ENCODE results near the gene RANBP10.

The RANBP10 gene

DNA sequence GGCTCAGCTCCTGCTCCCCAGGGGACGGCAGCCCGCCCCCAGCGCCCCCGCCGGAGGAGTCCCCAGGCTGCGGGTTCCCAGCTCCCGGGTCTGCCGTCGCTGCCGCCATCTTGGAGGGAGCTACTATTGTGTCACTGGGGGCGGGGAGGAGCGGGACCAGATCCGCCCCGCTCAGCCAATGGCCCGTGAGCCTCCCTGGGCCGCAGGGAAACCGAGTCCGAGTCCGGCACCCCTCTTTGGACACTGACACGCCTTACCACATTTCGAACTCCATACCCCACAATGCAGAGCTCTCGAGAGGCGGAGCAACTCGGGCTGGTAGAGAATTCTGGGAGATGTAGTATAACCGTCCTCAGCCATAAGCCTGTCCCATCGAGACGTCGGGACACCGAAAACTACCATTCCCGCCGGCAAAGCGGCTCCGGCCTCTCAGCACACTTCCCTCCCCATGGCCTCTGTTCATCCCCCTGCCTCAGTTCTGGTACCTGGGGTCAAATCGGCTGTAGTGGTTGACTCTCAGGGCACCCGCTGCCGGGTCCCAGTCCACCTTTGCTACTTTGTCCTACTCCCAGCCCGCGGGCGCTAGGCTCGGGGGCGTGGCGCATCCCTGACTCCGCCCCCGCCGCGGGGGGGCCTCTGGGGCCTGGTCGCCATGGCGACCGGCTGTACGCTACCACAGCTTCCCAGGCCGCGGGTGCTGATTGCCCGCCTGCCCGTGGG is at the start of gene RANBP10, which contains the start of gene TSNAXIP1:
RANBP10 (minus strand) TSS at position 133 of the 720 bp plus-strand sequence; CDS start at position 109, 24 bp downstream.
TSNAXIP1 (plus strand) TSS at position 462 of the 720 bp plus-strand sequence. CDS start 261 bp downstream, outside the sequence.
- H3K4me1 Mint-ChIP-seq (ENCODE audit: low read depth) = peaks cover 43% of the 10 kb centered on the region
- no peaks in the 10 kb centered on the region for H3K9me3 Mint-ChIP-seq
- H3K36me3 Mint-ChIP-seq (ENCODE audit: low read depth) = peaks cover 32% of the 10 kb centered on the region

GRCh38 chr16:67855789-67856188 is 49.4 kb upstream of the RANBP10 start:
- Mint-ChIP-seq H3K36me3 (ENCODE audit: low read depth) (peaks cover 17% of the 10 kb centered on the region), H3K27me3 (no peaks in the 10 kb centered on the region), H3K27ac (no peak overlapping the region), H3K9me3 (no peaks in the 10 kb centered on the region), H3K4me3 (no peak overlapping the region), H3K4me1 (ENCODE audit: low read depth) (peaks cover 27% of the 10 kb centered on the region)

More for the DNA sequence above, at the start of gene RANBP10, which contains the start of gene TSNAXIP1:
- Mint-ChIP-seq H3K27me3 (no peaks in the 10 kb centered on the region), H3K27ac (peak within 1 kb of the TSS; percentile 96), H3K4me3 (peak within 1 kb of the TSS; percentile 95)

DNA sequence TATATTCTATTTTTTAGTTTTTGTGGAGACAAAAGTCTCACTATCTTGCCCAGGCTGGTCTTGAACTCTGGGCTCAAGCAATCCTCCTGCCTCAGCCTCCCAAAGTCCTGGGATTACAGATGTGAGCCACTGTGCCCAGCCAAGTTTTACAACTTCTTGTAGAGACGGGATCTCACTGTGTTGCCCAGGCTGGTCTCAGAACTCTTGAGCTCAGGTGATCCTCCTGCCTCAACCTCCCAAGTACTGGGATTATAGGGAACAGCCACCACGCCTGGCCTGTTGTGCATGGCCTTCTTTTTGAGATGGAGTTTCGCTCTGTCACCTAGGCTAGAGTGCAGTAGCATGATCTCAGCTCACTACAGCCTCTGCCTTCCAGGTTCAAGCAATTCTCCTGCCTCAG is 47.3 kb upstream of the RANBP10 start:
- peaks cover 32% of the 10 kb centered on the region for H3K4me1 Mint-ChIP-seq (ENCODE audit: low read depth)

GRCh38 chr16:67848118-67848517 is 41.8 kb upstream of the RANBP10 start:
- no peaks in the 10 kb centered on the region for H3K9me3 Mint-ChIP-seq
- H3K27ac Mint-ChIP-seq = peak overlapping the region; percentile 89
- H3K4me1 Mint-ChIP-seq (ENCODE audit: low read depth) = peaks cover 45% of the 10 kb centered on the region
- H3K4me3 Mint-ChIP-seq = peak overlapping the region; percentile 93
- peaks cover 8% of the 10 kb centered on the region for H3K36me3 Mint-ChIP-seq (ENCODE audit: low read depth)
- H3K27me3 Mint-ChIP-seq = no peaks in the 10 kb centered on the region

More for the DNA sequence above, 47.3 kb upstream of the RANBP10 start:
- no peaks in the 10 kb centered on the region for H3K9me3 Mint-ChIP-seq
- peaks cover 17% of the 10 kb centered on the region for H3K36me3 Mint-ChIP-seq (ENCODE audit: low read depth)
- no peak overlapping the region for H3K27ac Mint-ChIP-seq
- H3K4me3 Mint-ChIP-seq = no peak overlapping the region
- no peaks in the 10 kb centered on the region for H3K27me3 Mint-ChIP-seq

DNA sequence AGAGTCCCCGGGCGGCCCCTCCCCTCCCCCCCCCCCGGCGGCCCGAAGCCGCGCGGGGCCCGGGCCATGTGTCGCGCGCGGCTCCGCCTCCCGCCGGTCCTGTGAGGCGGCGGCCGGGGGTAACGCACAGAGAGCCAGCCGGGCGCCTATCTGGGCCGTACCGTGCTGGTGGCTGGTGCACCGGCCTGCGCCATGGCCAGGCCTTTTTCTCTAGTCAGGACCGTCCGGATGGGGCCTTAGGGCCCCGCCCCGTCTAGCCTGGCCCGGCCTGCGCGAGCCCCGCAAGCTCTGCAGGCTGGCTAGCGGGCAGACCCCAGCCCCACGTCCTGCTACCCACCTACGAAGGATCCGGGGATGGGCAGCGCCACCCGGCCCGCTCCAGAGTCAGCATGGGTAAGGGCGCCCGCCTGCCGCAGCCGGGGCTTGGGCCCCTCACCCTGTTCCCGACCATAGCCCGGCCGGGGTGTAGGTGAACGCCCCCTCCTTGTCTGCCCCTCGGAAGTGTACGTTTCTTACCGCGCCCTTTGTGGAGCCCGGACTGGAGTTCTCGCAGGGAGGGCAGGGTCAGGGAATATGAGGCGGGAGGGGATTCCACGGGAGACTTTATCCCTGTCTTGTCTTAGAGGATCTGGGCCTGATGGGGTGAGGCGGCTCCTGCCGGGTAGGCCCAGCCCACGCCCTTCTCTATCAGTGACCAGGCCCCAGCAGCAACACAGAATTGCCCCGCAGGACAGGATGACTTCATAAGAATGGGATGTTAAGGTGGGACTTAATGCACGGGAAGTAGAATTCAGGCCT is 40.9 kb upstream of the RANBP10 start, which contains the start of gene CENPT:
CENPT (minus strand) TSS at position 630 of the 798 bp plus-strand sequence. CDS start 13,834 bp downstream, outside the sequence.
- Mint-ChIP-seq H3K4me1 (ENCODE audit: low read depth) (peaks cover 47% of the 10 kb centered on the region), H3K4me3 (peak within 1 kb of the TSS; percentile 93)

DNA sequence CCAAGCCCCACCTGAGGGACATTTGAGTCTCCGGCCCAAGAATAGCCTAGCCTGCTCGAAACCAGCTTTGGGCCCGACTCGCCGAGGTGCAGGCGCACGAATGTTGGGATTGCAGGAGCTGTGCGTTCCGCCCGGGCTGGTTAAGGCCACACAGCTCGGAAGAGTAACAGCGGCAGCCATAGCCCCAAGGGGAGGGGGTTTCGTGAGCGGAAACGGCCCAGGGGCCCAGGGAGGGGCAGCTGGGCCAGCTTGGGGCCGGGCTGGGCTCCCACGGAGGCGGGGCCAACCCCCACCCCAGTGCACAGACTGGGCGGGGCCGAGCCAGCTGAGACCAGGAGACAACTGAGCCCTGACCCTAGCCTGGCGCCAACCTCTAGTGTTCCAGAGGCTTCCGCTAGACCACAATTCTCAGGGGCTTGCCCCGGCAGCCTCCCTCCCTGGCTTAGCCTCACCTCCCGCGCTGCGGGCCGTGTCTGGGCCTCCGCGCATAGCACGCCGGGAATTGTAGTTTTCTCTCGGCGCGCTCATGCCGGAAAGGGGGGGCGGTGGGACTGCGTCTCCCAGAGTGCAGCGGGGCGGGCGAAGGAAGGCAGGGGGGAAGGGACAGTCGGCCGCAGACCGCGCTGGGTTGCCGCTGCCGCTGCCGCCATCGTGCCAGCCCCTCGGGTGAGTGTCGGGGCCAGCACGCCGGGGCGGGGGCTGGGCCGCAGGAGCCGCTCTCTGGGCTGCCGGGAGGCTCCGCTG is 40.1 kb upstream of the RANBP10 start, which contains the start of gene NUTF2:
NUTF2 (plus strand) TSS at position 614 of the 744 bp plus-strand sequence. CDS start 18,198 bp downstream, outside the sequence.
- no peaks in the 10 kb centered on the region for H3K27me3 Mint-ChIP-seq
- no peaks in the 10 kb centered on the region for H3K9me3 Mint-ChIP-seq
- peaks cover 49% of the 10 kb centered on the region for H3K4me1 Mint-ChIP-seq (ENCODE audit: low read depth)
- peaks cover 8% of the 10 kb centered on the region for H3K36me3 Mint-ChIP-seq (ENCODE audit: low read depth)
- H3K4me3 Mint-ChIP-seq = peak within 1 kb of the TSS; percentile 93
- peak within 1 kb of the TSS; percentile 95 for H3K27ac Mint-ChIP-seq

More for the DNA sequence above, 40.9 kb upstream of the RANBP10 start, which contains the start of gene CENPT:
- Mint-ChIP-seq H3K36me3 (ENCODE audit: low read depth) (peaks cover 8% of the 10 kb centered on the region), H3K27me3 (no peaks in the 10 kb centered on the region), H3K27ac (peak within 1 kb of the TSS; percentile 95), H3K9me3 (no peaks in the 10 kb centered on the region)

GRCh38 chr16:67846063-67846319 is 39.6 kb upstream of the RANBP10 start:
- Mint-ChIP-seq H3K4me3 (peak overlapping the region; percentile 89), H3K9me3 (no peaks in the 10 kb centered on the region), H3K4me1 (ENCODE audit: low read depth) (peaks cover 52% of the 10 kb centered on the region), H3K36me3 (ENCODE audit: low read depth) (peaks cover 8% of the 10 kb centered on the region), H3K27me3 (no peaks in the 10 kb centered on the region), H3K27ac (peak overlapping the region; percentile 95)

DNA sequence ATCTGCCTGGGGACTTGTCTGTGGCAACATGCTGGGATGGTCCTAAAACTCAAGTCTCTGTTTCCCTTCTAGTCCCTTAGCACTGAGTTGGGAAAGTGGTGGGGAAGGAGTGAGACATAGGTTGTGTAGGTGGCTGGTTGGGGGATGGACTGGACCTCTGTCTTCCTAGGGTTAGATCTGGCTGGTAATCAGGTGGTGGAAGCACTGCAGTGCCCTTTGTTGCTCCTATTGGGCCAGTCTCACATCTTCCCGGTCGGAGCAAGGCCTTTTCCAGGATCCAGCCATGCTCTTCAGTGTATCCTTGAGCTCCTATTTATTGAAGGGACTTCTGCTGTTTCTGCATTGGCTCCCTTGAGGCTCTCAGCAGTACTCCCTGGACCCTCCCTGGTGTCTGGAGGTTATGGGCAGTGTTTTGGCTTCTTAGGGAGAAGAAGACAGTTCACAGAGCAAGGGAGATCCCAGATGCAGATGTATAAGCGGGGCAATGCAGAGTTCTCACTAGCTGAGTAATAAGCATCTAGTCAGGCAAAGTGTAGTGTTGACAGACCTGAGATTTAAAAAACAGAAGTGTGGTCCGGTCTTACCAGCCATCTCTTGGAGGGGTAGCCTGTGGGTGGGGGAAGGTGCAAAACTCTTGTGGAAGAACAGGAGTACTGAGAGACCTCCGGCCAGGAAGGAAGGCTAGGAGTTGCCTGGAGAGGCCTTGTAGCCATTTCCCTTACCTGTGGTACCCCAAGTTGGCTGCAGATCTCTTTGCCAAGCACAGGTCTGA is 39.1 kb upstream of the RANBP10 start:
- Mint-ChIP-seq H3K36me3 (ENCODE audit: low read depth) (peaks cover 8% of the 10 kb centered on the region), H3K27ac (peak overlapping the region; percentile 95), H3K27me3 (no peaks in the 10 kb centered on the region), H3K4me1 (ENCODE audit: low read depth) (peaks cover 52% of the 10 kb centered on the region), H3K4me3 (peak overlapping the region; percentile 89), H3K9me3 (no peaks in the 10 kb centered on the region)

DNA sequence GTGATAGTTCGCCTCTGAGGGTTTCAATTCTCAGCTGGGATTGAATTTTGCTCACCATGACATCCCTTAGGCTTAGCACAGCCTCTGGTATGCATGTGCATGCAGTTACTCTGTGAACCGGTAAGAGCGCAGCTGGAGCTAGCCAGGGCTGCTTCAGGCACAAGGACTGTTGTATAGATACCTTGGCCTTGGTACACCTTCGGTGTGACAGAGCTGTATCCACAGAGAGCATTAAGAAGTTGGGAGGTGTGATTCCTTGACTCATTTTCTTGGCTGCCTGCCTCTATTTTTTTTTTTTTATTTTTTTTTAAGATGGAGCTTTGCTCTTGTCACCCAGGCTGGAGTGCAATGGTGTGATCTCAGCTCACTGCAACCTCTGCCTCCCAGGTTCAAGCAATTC is 38.1 kb upstream of the RANBP10 start:
- Mint-ChIP-seq H3K36me3 (ENCODE audit: low read depth) (peaks cover 8% of the 10 kb centered on the region), H3K27ac (peak overlapping the region; percentile 86), H3K4me3 (peak overlapping the region; percentile 95), H3K27me3 (no peaks in the 10 kb centered on the region), H3K9me3 (no peaks in the 10 kb centered on the region), H3K4me1 (ENCODE audit: low read depth) (peaks cover 52% of the 10 kb centered on the region)

DNA sequence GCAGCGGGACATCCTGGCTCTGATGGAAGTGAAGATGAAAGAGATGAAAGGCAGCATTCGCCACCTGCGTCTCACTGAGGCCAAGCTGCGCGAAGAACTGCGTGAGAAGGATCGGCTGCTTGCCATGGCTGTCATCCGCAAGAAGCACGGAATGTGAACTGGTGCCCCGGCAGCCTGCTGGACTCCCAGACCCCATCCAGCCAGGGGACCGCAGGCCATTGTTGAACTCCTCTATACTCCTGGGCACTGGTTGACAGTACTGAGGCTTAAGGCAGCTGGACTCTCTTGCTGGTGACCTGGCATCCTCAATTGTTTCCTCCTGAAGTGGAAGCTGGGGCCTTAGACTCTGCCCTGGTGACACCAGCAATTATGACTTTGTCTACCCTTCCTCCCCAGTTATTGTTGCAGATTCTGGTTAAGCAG is 37.0 kb upstream of the RANBP10 start:
- Mint-ChIP-seq H3K4me3 (peak overlapping the region; percentile 95), H3K27ac (peak overlapping the region; percentile 89), H3K9me3 (no peaks in the 10 kb centered on the region), H3K27me3 (no peaks in the 10 kb centered on the region), H3K36me3 (ENCODE audit: low read depth) (peaks cover 3% of the 10 kb centered on the region), H3K4me1 (ENCODE audit: low read depth) (peaks cover 45% of the 10 kb centered on the region)

GRCh38 chr16:67842509-67843342 is 36.4 kb upstream of the RANBP10 start:
- Mint-ChIP-seq H3K4me3 (peak overlapping the region; percentile 95), H3K4me1 (ENCODE audit: low read depth) (peaks cover 41% of the 10 kb centered on the region), H3K36me3 (ENCODE audit: low read depth) (peaks cover 3% of the 10 kb centered on the region), H3K27ac (peak overlapping the region; percentile 89), H3K9me3 (no peaks in the 10 kb centered on the region), H3K27me3 (no peaks in the 10 kb centered on the region)

DNA sequence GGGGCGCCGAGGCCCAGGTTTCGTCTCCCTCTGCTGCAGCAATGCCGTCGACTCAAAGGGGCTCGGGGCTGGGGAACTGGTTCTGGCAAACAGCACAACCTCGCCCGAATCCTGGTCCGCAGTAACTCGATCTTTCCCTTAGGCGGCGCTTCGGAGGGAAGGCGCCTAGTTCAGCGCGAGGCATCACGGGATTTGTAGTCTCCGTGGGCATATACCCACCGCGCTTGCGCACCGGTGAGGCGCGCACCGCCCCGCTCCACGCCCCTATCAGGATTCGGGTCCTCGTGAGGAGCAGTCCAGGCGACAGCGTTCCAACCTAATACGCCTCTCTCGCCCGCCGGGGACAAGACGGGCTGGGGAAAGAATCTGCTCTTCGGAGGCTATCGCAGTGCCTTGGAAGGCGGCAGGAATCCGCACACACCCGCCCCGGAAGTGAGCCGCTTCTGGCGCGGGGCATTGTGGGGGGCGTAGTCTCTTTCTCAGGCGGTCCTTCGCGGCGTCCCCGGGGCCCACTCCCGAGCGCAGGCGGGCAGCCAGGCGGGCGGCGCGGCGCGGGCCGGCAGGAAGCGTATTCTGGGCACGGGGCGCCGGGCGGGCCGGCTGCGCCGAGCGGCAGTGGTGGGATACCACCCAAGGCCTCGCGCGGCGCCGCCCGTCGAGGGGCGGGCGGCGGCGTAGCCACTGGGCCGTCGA is 35.6 kb upstream of the RANBP10 start, which contains the start of gene THAP11:
THAP11 (plus strand) TSS at position 505 of the 693 bp plus-strand sequence. CDS start 235 bp downstream, outside the sequence.
- Mint-ChIP-seq H3K36me3 (ENCODE audit: low read depth) (peaks cover 3% of the 10 kb centered on the region), H3K9me3 (no peaks in the 10 kb centered on the region), H3K27ac (peak within 1 kb of the TSS; percentile 96), H3K4me1 (ENCODE audit: low read depth) (peaks cover 38% of the 10 kb centered on the region), H3K4me3 (peak within 1 kb of the TSS; percentile 95), H3K27me3 (no peaks in the 10 kb centered on the region)
